Bone marrow (tissue), 2 donors: ENCODE measurements around the gene PRR4.

ENCODE experiments used
- DNase-seq, 2 donors: peaks; one replicate each; lab custom pipeline; 2025; lab: John Stamatoyannopoulos, UW

Gene PRR4

GRCh38 chr12:10801741-10802140, 47.5 kb downstream of the PRR4 start:
- no peak for DNase-seq
